Prostate gland (tissue), 2 donors: Measurements from ENCODE around the gene OTUD1.
"Not testable (repeated sequence)": the region's sequence is repeated elsewhere in the genome, so short reads cannot be mapped to it uniquely, and the experiment has no call there.

Experiments
- POLR2A ChIP-seq: fragments of 450-650 bp; IDR thresholded peaks from one replicate; pipeline ENCODE4 v1.6.1; 2016; ENCODE audit warnings: antibody characterized with exemption, mild to moderate bottlenecking
- POLR2AphosphoS5 ChIP-seq: sonication (generic); formaldehyde crosslinking; IDR thresholded peaks from one replicate; pipeline ENCODE4 v1.6.1; 2017; ENCODE audit warnings: antibody characterized with exemption
- TF ChIP-seq, protein P1 (sequence below), 4 experiments: fragments of 200-600 bp in 2 of 4; fragments of 450-650 bp in 2 of 4; sonication (generic) in 2 of 4; IDR thresholded peaks; 1 replicate in 3 of 4; 2 replicates in 1 of 4; pipeline ENCODE4 v1.5.1; 2016 to 2019; ENCODE audit warnings: antibody characterized with exemption in 4 of 4, mild to moderate bottlenecking in 2 of 4, moderate library complexity in 2 of 4

DNA sequence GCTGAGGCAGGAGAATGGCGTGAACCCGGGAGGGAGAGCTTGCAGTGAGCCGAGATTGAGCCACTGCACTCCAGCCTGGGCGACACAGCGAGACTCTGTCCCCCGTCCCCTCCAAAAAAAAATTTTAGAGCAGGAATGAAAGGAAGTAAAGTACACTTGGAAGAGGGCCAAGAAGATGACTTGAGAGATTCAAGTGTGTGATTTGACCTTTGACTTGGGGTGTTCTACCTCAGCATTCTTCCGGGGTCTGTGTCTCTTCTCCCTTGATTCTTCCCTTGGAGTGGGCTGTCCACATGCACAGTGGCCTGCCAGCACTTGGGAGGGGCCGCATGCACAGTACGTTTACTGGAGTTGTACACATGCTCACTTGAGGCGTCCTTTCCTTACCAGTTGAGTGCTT is 48.5 kb upstream of the OTUD1 start:
- TF ChIP-seq, protein P1, sequence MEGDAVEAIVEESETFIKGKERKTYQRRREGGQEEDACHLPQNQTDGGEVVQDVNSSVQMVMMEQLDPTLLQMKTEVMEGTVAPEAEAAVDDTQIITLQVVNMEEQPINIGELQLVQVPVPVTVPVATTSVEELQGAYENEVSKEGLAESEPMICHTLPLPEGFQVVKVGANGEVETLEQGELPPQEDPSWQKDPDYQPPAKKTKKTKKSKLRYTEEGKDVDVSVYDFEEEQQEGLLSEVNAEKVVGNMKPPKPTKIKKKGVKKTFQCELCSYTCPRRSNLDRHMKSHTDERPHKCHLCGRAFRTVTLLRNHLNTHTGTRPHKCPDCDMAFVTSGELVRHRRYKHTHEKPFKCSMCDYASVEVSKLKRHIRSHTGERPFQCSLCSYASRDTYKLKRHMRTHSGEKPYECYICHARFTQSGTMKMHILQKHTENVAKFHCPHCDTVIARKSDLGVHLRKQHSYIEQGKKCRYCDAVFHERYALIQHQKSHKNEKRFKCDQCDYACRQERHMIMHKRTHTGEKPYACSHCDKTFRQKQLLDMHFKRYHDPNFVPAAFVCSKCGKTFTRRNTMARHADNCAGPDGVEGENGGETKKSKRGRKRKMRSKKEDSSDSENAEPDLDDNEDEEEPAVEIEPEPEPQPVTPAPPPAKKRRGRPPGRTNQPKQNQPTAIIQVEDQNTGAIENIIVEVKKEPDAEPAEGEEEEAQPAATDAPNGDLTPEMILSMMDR (IDR thresholded peaks at IDR 0.05) = not testable (repeated sequence)
- not testable (repeated sequence) for TF ChIP-seq POLR2AphosphoS5, POLR2A
